NCI-H146 (cell line): ENCODE results near the gene RCHY1.
"Not testable (repeated sequence)": the region's sequence is repeated elsewhere in the genome, so short reads cannot be mapped to it uniquely, and the experiment has no call there.

ENCODE experiments used
- DNase-seq: peaks from one replicate; lab custom pipeline; 2025; lab: John Stamatoyannopoulos, UW

The RCHY1 gene

GRCh38 chr4:75514131-75514948 lies at the start of gene RCHY1, which contains the start of gene THAP6:
TSS of gene RCHY1 (minus strand) at chr4:75514403. CDS start at chr4:75514286, 117 bp downstream.
TSS of gene THAP6 (plus strand) at chr4:75514473. CDS start at chr4:75515453, 980 bp downstream.
- peak; percentile 99 for DNase-seq

- no peak for DNase-seq
Observed at GRCh38 chr4:75561789-75562188, 47.6 kb upstream of the RCHY1 start.

- DNase-seq: no peak
Observed at GRCh38 chr4:75557696-75558095, 43.5 kb upstream of the RCHY1 start.

- DNase-seq: peak; percentile 17
Observed at GRCh38 chr4:75555294-75556164, 41.3 kb upstream of the RCHY1 start, which contains the start of gene ODAPH. TSS of gene ODAPH (plus strand) at chr4:75556066. CDS start at chr4:75556083, 17 bp downstream.

GRCh38 chr4:75552452-75552851 lies 38.2 kb upstream of the RCHY1 start:
- DNase-seq: no peak

GRCh38 chr4:75549019-75549418 lies 34.8 kb upstream of the RCHY1 start:
- no peak for DNase-seq

GRCh38 chr4:75547647-75548387 lies 33.6 kb upstream of the RCHY1 start:
- DNase-seq: peak; percentile 5

- no peak for DNase-seq
Observed at GRCh38 chr4:75545526-75545925, 31.3 kb upstream of the RCHY1 start.

- no peak for DNase-seq
Observed at GRCh38 chr4:75544870-75545269, 30.7 kb upstream of the RCHY1 start.

- not testable (repeated sequence) for DNase-seq
Observed at GRCh38 chr4:75544220-75544619, 30.0 kb upstream of the RCHY1 start.

GRCh38 chr4:75542824-75543223 lies 28.6 kb upstream of the RCHY1 start:
- no peak for DNase-seq

GRCh38 chr4:75537308-75537707 lies 23.1 kb upstream of the RCHY1 start:
- DNase-seq: not testable (repeated sequence)

GRCh38 chr4:75533926-75534325 lies 19.7 kb upstream of the RCHY1 start:
- not testable (repeated sequence) for DNase-seq

GRCh38 chr4:75533339-75533887 lies 19.2 kb upstream of the RCHY1 start:
- DNase-seq: not testable (repeated sequence)

- not testable (repeated sequence) for DNase-seq
Observed at GRCh38 chr4:75531536-75532143, 17.4 kb upstream of the RCHY1 start.

GRCh38 chr4:75530556-75531322 lies 16.5 kb upstream of the RCHY1 start:
- no peak for DNase-seq

GRCh38 chr4:75527482-75527881 lies 13.3 kb upstream of the RCHY1 start:
- no peak for DNase-seq

GRCh38 chr4:75525910-75526309 lies 11.7 kb upstream of the RCHY1 start:
- no peak for DNase-seq

- DNase-seq: no peak
Observed at GRCh38 chr4:75525086-75525485, 10.9 kb upstream of the RCHY1 start.

- not testable (repeated sequence) for DNase-seq
Observed at GRCh38 chr4:75519452-75519851, 5.2 kb upstream of the RCHY1 start.
